ENCODE measurements around the gene CCDC28B. TPM values are rescaled to one million over a fixed set of nuclear protein-coding genes. Genes with fewer than 3 reads are reported as not detected.

Gene CCDC28B
- total RNA-seq, 4 donors from 2014 or later: 2.7 to 8.0 (median 5.6) TPM

DNA sequence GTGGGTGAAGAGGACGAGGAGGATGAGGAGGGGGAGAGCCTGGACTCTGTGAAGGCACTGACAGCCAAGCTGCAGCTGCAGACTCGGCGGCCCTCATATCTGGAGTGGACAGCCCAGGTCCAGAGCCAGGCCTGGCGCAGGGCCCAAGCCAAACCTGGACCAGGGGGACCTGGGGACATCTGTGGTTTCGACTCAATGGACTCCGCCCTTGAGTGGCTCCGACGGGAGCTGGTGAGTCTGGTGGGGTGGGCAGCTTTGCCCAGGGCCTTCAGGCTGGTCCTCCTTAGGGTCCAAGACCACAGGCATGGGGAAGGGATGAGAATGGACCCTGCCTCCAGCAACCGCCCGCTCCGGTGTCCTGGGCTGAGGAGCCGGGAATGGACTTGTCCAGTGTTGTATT, 47.1 kb downstream of the CCDC28B start:
- WGBS, 2 donors (ENCODE audit: low coverage in 1 of 2): 80% methylated on average over 1 of the region's 12 CpGs; no CpG with 5 or more reads in 1 of the 2 donors
- Histone ChIP-seq H3K4me1 (peaks cover 0 to 44% (median 16%) of the 10 kb centered on the region in 3 donors), H3K36me3 (no peaks in the 10 kb centered on the region)

DNA sequence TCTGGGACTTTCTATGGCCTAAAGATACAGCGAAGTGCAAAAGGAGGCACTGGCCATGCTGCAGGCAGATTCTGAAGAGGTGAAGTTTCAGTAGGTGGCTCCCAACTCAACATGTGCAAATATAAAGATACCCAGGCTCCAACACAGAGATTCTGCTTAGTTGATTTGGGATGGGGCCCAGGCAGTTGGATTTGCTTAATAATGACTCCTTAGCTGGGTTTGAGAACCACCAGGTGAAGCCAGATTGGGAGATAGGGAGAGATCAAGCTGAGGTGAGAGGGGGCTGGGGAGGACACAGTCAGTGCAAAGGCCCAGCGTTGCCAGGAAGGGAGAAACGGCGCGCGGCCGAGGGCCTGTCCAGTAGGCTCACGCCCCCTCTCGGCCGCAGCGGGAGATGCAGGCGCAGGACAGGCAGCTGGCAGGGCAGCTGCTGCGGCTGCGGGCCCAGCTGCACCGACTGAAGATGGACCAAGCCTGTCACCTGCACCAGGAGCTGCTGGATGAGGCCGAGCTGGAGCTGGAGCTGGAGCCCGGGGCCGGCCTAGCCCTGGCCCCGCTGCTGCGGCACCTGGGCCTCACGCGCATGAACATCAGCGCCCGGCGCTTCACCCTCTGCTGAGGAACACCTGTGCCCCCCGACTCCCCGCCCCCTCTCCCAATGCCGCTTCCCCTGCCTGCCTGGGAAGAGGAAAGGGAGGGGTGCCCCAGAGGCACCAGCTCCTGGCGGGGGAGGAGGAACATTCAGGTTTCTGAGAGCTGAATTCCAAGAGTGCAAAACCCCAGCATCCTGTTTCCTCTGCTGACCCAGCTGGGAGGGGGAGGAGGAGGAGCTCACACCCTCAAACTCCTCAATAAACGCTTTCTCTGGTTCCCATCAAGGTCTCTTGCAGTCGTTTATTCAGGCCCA, 47.8 kb downstream of the CCDC28B start:
- peak; percentile 66 for ATAC-seq
- TF ChIP-seq CTCF (IDR thresholded peaks at IDR 0.05): peak in 3 of 4 experiments; percentile 55 to 91 (median 73)
- no peak for TF ChIP-seq POLR2AphosphoS5 (IDR thresholded peaks at IDR 0.05)
- WGBS, 2 donors (ENCODE audit: low coverage in 1 of 2): 9 to 31% methylated on average over 4 to 12 of the region's 31 CpGs
- Histone ChIP-seq H3K4me3 (no peak overlapping the region), H3K27me3 (peaks cover 8% of the 10 kb centered on the region), H3K4me1 (peaks cover 0 to 38% (median 16%) of the 10 kb centered on the region in 3 donors), H3K9me3 (no peaks in the 10 kb centered on the region), H3K27ac (peak overlapping the region in 3 of 4 donors; percentile 39 to 79 (median 74)), H3K36me3 (no peaks in the 10 kb centered on the region)

More for the DNA sequence above, 47.1 kb downstream of the CCDC28B start:
- Histone ChIP-seq H3K9me3 (no peaks in the 10 kb centered on the region), H3K27me3 (peaks cover 8% of the 10 kb centered on the region), H3K27ac (peak overlapping the region in 3 of 4 donors; percentile 39 to 79 (median 74)), H3K4me3 (no peak overlapping the region)
- TF ChIP-seq EP300 (IDR thresholded peaks at IDR 0.05): no peak
- TF ChIP-seq CTCF (IDR thresholded peaks at IDR 0.05): no peak
- no peak for TF ChIP-seq POLR2A (IDR thresholded peaks at IDR 0.05)
- TF ChIP-seq POLR2AphosphoS5 (IDR thresholded peaks at IDR 0.05): no peak
- ATAC-seq: peak; percentile 4

- Histone ChIP-seq H3K4me1 (peaks cover 0 to 38% (median 16%) of the 10 kb centered on the region in 3 donors), H3K36me3 (no peaks in the 10 kb centered on the region), H3K27ac (peak overlapping the region in 3 of 4 donors; percentile 63 to 74 (median 71)), H3K27me3 (peaks cover 8% of the 10 kb centered on the region), H3K4me3 (no peak overlapping the region), H3K9me3 (no peaks in the 10 kb centered on the region)
- ATAC-seq: peak; percentile 48
- 72 to 81% methylated on average over 3 to 8 of the region's 9 CpGs for WGBS, 2 donors (ENCODE audit: low coverage in 1 of 2)
- TF ChIP-seq CTCF (IDR thresholded peaks at IDR 0.05) (no peak), POLR2A (IDR thresholded peaks at IDR 0.05) (no peak), EP300 (IDR thresholded peaks at IDR 0.05) (no peak), POLR2AphosphoS5 (IDR thresholded peaks at IDR 0.05) (no peak)
Measured at GRCh38 chr1:32249831-32250525, 49.6 kb downstream of the CCDC28B start.

- Histone ChIP-seq H3K27ac (peak within 1 kb of the TSS in 3 of 4 donors; percentile 61 to 71 (median 63)), H3K4me1 (peaks cover 0 to 35% (median 16%) of the 10 kb centered on the region in 3 donors), H3K27me3 (peaks cover 8% of the 10 kb centered on the region), H3K4me3 (peak within 1 kb of the TSS in 1 of 2 donors; percentile 23), H3K36me3 (no peaks in the 10 kb centered on the region), H3K9me3 (no peaks in the 10 kb centered on the region)
- no peak for ATAC-seq
- WGBS, 2 donors (ENCODE audit: low coverage in 1 of 2): 61% methylated on average over 8 of the region's 25 CpGs; no CpG with 5 or more reads in 1 of the 2 donors
- TF ChIP-seq EP300 (IDR thresholded peaks at IDR 0.05) (no peak), POLR2AphosphoS5 (IDR thresholded peaks at IDR 0.05) (no peak), POLR2A (IDR thresholded peaks at IDR 0.05) (no peak)
Measured at GRCh38 chr1:32250893-32251716, 50.7 kb downstream of the CCDC28B start, which contains the start of gene LCK. Gene LCK, plus strand, starts transcription at chr1:32251265. Its CDS starts 23,065 bp downstream, at chr1:32274330.

Other genes with a start within 250 kb of the CCDC28B start
- gene KHDRBS1, start 186.7 kb upstream of the CCDC28B start, total RNA-seq: 10 to 100 TPM; 59.1 to 89.3 (median 64.8) TPM
- 1 to 10 TPM; 1.7 to 5.4 (median 2.9) TPM for gene TMEM39B, start 127.7 kb upstream of the CCDC28B start, total RNA-seq
- gene KPNA6, start 92.5 kb upstream of the CCDC28B start, total RNA-seq: 10 to 100 TPM; 52.9 to 70.4 (median 57.6) TPM
- 10 to 100 TPM; 44.7 to 86.6 (median 67.3) TPM for gene TXLNA, start 20.9 kb upstream of the CCDC28B start, total RNA-seq
- 1 to 10 TPM in 2 of 4 donors, under 1 TPM in 2; 0.69 to 1.9 (median 1.3) TPM for gene IQCC, start 5.1 kb downstream of the CCDC28B start, total RNA-seq
- not detected for gene DCDC2B, start 8.5 kb downstream of the CCDC28B start, total RNA-seq
- 10 to 100 TPM in 2 of 4 donors, 1 to 10 TPM in 2; 3.5 to 17.9 (median 9.9) TPM for gene TMEM234, start 21.8 kb downstream of the CCDC28B start, total RNA-seq
- 100 to 1,000 TPM; 123 to 224 (median 171) TPM for gene EIF3I, start 21.8 kb downstream of the CCDC28B start, total RNA-seq
- gene FAM167B, start 46.6 kb downstream of the CCDC28B start, total RNA-seq: 1 to 10 TPM in 3 of 4 donors, under 1 TPM in 1; 0.40 to 4.4 (median 2.2) TPM
- gene LCK, start 50.7 kb downstream of the CCDC28B start, total RNA-seq: 1 to 10 TPM in 2 of 4 donors, under 1 TPM in 2; 0.47 to 3.5 (median 1.2) TPM
- gene HDAC1, start 91.5 kb downstream of the CCDC28B start, total RNA-seq: 10 to 100 TPM; 49.5 to 60.5 (median 59.5) TPM
- gene MARCKSL1, start 135.6 kb downstream of the CCDC28B start, total RNA-seq: 1 to 10 TPM; 4.0 to 9.0 (median 7.4) TPM
- 1 to 10 TPM in 3 of 4 donors, under 1 TPM in 1; 0.74 to 7.6 (median 4.9) TPM for gene FAM229A, start 161.9 kb downstream of the CCDC28B start, total RNA-seq
- 1 to 10 TPM in 1 of 4 donors, not detected in 3; 3.6 TPM for gene TSSK3, start 161.9 kb downstream of the CCDC28B start, total RNA-seq
- gene BSDC1, start 193.8 kb downstream of the CCDC28B start, total RNA-seq: 10 to 100 TPM; 56.5 to 74.2 (median 70.0) TPM